GM10266 (cell line): ENCODE measurements around the gene OR52E5.

ENCODE experiments used
- DNase-seq: peaks from one replicate; pipeline ENCODE4 v3.0.0; 2012; ENCODE audit errors: extremely low spot score
- TF ChIP-seq, protein P1 (sequence below): IDR thresholded peaks from 2 replicates; pipeline ENCODE4 v1.5.1; 2012; ENCODE audit warnings: mild to moderate bottlenecking, low read depth; ENCODE audit not compliant: control insufficient read depth, insufficient read depth; ENCODE audit errors: missing control alignments

The OR52E5 gene

DNA sequence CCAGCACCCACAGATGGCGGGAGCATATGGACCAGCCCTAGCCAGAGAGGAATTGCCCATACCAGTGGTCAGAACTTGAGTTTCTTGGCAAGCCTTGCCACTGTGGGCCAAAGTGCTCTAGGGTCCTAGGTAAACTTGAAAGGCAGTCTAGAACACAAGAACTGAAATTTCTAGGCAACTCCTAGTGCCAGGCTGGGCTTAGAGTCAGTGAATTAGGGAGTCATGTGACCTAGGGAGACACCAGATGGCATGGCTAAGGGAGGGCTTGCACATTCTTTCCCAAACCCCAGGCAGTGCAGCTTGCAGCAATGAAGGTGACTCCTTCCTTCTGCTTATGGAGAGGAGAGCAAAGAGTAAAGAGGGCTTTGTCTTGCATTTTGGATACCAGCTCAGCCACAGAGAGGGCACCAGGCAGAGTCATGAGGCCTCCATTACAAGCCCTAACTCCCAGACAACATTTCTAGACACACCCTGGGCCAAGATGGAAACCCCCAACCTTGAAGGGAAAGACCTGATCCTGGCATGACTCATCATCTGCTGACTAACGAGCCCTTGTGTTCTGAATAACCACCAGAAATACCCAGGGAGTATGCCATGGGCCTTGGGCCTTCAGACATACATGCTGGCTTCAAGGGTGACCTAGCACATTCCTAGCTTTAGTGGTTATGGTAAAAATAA, 29.9 kb downstream of the OR52E5 start:
- TF ChIP-seq, protein P1, sequence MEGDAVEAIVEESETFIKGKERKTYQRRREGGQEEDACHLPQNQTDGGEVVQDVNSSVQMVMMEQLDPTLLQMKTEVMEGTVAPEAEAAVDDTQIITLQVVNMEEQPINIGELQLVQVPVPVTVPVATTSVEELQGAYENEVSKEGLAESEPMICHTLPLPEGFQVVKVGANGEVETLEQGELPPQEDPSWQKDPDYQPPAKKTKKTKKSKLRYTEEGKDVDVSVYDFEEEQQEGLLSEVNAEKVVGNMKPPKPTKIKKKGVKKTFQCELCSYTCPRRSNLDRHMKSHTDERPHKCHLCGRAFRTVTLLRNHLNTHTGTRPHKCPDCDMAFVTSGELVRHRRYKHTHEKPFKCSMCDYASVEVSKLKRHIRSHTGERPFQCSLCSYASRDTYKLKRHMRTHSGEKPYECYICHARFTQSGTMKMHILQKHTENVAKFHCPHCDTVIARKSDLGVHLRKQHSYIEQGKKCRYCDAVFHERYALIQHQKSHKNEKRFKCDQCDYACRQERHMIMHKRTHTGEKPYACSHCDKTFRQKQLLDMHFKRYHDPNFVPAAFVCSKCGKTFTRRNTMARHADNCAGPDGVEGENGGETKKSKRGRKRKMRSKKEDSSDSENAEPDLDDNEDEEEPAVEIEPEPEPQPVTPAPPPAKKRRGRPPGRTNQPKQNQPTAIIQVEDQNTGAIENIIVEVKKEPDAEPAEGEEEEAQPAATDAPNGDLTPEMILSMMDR, result no peak
- DNase-seq, result no peak

DNA sequence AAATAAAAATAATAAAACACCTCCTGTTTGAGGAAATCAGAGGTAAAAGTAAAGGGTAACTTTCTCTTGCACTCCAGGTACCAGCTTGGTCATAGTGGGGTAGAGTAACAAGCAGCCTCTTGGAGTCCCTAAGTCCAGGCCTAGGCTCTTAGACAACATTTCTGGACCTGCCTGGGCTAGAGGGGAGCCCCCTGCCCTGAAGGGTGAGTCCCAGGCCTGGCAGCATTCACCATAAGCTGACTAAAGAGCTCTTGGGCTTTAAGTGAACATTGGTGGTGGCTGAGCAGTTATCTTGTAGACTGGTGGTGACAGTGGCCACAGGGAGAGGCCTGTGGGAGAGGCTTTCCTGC, 30.4 kb downstream of the OR52E5 start:
- TF ChIP-seq, protein P1, result no peak
- DNase-seq, result no peak

DNA sequence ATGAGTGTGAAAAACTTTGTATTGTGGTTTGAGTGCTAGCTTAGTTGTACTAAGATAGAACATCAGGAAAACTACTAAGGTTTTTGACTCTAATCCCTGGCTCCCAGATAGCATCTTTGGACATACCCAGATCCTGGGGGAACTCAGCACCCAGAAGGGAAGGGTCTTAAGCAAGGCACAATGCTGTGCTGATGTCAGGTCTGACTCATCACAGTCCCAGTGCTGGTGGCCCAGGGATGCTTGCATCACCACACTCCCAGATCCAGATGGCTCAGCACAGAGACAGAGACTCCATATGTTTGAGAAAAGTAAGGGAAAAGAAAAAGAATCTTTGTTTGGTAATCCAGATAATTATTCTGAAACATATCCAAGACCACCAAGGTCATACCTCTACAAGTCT, 30.8 kb downstream of the OR52E5 start:
- TF ChIP-seq, protein P1, result no peak
- no peak for DNase-seq

DNA sequence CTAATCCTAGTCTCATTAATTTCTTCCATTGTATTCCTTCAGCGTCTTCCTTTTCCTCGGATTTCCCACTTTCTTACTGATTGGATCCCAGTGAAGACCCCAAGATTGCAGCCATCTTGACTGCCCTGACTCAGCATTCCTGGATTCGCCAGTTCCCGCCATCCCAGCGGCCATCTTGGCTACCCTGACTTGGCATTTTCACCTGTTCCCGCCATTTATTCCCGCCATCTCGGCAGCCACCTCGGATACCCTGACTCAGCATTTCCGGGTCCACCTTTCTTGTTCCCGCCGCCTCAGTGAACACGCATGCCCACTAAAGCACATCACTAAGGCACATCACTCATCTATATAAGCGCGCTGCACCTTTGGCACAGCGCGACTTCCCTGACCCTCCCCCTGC, 35.3 kb downstream of the OR52E5 start:
- no peak for DNase-seq
- TF ChIP-seq, protein P1, result no peak

DNA sequence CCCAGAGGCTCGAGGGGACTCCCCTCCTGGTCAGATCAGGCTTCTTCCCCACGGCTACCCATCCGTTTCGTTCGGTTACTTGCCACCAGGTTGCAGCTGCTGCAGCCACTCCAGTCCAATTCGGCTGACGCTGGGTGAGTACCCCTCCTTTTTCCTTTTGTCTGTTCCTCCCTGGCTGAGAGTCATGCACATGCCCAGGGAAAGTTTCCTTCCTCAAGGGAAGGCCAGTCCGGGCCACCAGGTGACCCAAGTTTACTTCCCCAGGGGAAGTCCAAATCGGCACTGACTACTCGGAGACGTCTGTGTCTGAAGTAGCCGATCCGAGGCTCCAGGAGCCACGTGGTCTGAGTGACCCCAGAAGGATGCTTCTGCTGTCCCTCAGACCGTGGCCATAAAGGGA, 35.8 kb downstream of the OR52E5 start:
- no peak for DNase-seq

DNA sequence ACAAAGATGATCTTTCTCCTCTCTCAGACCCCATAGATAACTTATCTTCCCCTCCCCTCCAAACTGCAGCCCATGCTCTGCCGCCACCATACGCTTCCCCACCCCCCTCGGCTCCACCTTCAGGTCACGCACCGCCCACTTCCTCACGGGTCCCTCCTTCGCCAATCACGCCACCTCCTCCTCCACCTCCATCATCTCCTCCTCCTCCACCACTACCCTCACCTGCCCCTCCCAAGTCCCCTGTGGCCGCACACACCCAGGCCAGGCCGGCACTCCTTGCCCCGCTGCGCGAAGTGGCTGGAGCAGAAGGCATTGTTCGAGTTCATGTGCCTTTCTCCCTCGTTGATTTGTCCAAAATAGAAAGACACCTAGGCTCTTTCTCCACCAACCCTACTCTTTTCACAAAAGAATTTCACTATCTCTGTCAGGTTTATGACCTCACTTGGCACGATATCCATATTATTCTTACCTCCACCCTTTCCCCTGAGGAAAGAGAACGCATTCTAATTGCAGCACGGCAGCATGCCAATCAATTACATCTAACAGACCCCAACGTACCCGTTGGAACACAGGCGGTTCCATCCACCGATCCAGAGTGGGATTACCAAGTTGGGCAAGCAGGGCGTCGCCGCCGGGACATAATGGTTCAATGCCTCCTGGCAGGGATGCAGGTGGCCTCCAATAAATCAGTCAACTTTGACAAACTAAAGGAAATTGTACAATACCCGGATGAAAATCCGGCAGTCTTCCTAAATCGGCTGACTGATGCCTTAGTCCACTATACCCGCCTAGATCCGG, 36.8 kb downstream of the OR52E5 start:
- TF ChIP-seq, protein P1, result no peak
- DNase-seq, result no peak

More for the DNA sequence above, 35.8 kb downstream of the OR52E5 start:
- TF ChIP-seq, protein P1, result no peak

DNA sequence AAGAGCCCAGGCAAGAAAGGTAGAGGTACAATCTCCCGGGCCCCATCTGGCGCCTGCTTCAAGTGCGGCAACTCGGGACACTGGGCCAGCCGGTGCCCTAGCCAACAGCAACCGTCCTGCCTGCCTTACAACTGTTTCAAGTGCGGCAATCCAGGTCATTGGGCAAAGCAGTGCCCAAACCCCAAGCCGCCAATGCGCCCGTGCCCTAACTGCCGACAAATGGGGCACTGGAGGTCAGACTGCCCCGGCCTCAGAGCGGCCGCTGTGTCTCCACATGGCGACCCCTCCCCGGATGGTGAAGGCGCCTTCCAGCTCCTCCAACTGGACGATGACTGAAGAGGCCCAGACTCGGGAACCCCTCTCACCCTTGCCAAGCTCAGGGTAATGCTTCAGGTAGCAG, 37.6 kb downstream of the OR52E5 start:
- TF ChIP-seq, protein P1, result no peak
- DNase-seq, result no peak
